Measurements from ENCODE around the gene BLCAP. TPM values are rescaled to one million over a fixed set of nuclear protein-coding genes. Genes with fewer than 3 reads are reported as not detected.

The BLCAP gene
- total and polyA plus RNA-seq, 2 experiments from 2014 or later: 62.2 to 64.8 TPM

DNA sequence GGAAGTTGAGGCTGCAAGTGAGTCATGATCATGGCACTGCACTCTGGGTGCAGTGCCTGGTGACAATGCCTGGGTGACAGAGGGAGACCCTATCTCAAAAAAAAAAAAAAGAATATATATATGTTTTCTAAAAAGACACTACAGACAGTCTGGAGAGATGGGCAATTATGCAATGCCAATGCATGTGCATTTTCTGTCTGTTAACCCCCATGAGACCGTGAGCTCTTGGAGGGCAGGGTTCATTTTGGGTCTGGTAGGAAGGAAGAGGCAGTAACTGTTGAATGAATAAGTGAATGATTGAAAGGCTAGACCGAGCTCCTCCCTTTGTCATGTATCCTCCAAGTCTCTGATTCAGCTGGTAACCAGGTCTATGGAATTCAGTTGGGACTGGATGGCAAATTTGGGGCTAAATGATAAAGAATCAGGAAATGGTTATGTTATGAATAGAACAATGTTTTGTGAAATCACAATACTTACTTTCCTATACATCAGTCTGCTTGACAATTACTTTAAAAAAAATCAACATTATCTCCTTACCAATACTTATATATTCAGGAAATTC, 5.6 kb upstream of the BLCAP start (continued):
- TF ChIP-seq, protein P1, sequence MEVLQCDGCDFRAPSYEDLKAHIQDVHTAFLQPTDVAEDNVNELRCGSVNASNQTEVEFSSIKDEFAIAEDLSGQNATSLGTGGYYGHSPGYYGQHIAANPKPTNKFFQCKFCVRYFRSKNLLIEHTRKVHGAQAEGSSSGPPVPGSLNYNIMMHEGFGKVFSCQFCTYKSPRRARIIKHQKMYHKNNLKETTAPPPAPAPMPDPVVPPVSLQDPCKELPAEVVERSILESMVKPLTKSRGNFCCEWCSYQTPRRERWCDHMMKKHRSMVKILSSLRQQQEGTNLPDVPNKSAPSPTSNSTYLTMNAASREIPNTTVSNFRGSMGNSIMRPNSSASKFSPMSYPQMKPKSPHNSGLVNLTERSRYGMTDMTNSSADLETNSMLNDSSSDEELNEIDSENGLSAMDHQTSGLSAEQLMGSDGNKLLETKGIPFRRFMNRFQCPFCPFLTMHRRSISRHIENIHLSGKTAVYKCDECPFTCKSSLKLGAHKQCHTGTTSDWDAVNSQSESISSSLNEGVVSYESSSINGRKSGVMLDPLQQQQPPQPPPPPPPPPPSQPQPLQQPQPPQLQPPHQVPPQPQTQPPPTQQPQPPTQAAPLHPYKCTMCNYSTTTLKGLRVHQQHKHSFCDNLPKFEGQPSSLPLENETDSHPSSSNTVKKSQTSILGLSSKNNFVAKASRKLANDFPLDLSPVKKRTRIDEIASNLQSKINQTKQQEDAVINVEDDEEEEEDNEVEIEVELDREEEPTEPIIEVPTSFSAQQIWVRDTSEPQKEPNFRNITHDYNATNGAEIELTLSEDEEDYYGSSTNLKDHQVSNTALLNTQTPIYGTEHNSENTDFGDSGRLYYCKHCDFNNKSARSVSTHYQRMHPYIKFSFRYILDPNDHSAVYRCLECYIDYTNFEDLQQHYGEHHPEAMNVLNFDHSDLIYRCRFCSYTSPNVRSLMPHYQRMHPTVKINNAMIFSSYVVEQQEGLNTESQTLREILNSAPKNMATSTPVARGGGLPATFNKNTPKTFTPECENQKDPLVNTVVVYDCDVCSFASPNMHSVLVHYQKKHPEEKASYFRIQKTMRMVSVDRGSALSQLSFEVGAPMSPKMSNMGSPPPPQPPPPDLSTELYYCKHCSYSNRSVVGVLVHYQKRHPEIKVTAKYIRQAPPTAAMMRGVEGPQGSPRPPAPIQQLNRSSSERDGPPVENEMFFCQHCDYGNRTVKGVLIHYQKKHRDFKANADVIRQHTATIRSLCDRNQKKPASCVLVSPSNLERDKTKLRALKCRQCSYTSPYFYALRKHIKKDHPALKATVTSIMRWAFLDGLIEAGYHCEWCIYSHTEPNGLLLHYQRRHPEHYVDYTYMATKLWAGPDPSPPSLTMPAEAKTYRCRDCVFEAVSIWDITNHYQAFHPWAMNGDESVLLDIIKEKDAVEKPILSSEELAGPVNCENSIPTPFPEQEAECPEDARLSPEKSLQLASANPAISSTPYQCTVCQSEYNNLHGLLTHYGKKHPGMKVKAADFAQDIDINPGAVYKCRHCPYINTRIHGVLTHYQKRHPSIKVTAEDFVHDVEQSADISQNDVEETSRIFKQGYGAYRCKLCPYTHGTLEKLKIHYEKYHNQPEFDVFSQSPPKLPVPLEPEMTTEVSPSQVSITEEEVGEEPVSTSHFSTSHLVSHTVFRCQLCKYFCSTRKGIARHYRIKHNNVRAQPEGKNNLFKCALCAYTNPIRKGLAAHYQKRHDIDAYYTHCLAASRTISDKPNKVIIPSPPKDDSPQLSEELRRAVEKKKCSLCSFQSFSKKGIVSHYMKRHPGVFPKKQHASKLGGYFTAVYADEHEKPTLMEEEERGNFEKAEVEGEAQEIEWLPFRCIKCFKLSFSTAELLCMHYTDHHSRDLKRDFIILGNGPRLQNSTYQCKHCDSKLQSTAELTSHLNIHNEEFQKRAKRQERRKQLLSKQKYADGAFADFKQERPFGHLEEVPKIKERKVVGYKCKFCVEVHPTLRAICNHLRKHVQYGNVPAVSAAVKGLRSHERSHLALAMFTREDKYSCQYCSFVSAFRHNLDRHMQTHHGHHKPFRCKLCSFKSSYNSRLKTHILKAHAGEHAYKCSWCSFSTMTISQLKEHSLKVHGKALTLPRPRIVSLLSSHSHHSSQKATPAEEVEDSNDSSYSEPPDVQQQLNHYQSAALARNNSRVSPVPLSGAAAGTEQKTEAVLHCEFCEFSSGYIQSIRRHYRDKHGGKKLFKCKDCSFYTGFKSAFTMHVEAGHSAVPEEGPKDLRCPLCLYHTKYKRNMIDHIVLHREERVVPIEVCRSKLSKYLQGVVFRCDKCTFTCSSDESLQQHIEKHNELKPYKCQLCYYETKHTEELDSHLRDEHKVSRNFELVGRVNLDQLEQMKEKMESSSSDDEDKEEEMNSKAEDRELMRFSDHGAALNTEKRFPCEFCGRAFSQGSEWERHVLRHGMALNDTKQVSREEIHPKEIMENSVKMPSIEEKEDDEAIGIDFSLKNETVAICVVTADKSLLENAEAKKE (CRISPR knock-in tag; IDR thresholded peaks at IDR 0.05): no peak
- no peak for TF ChIP-seq EZH2 (IDR thresholded peaks at IDR 0.05; ENCODE audit: low read depth, unreplicated experiment)
- TF ChIP-seq, protein P2, sequence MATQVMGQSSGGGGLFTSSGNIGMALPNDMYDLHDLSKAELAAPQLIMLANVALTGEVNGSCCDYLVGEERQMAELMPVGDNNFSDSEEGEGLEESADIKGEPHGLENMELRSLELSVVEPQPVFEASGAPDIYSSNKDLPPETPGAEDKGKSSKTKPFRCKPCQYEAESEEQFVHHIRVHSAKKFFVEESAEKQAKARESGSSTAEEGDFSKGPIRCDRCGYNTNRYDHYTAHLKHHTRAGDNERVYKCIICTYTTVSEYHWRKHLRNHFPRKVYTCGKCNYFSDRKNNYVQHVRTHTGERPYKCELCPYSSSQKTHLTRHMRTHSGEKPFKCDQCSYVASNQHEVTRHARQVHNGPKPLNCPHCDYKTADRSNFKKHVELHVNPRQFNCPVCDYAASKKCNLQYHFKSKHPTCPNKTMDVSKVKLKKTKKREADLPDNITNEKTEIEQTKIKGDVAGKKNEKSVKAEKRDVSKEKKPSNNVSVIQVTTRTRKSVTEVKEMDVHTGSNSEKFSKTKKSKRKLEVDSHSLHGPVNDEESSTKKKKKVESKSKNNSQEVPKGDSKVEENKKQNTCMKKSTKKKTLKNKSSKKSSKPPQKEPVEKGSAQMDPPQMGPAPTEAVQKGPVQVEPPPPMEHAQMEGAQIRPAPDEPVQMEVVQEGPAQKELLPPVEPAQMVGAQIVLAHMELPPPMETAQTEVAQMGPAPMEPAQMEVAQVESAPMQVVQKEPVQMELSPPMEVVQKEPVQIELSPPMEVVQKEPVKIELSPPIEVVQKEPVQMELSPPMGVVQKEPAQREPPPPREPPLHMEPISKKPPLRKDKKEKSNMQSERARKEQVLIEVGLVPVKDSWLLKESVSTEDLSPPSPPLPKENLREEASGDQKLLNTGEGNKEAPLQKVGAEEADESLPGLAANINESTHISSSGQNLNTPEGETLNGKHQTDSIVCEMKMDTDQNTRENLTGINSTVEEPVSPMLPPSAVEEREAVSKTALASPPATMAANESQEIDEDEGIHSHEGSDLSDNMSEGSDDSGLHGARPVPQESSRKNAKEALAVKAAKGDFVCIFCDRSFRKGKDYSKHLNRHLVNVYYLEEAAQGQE (IDR thresholded peaks at IDR 0.05; ENCODE audit: unreplicated experiment): no peak
- no peak for TF ChIP-seq ZNF331 (CRISPR knock-in tag; IDR thresholded peaks at IDR 0.05; ENCODE audit: low read depth)
- TF ChIP-seq, protein P3, sequence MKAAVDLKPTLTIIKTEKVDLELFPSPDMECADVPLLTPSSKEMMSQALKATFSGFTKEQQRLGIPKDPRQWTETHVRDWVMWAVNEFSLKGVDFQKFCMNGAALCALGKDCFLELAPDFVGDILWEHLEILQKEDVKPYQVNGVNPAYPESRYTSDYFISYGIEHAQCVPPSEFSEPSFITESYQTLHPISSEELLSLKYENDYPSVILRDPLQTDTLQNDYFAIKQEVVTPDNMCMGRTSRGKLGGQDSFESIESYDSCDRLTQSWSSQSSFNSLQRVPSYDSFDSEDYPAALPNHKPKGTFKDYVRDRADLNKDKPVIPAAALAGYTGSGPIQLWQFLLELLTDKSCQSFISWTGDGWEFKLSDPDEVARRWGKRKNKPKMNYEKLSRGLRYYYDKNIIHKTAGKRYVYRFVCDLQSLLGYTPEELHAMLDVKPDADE (IDR thresholded peaks at IDR 0.05): no peak

Data from GM23338 (cell line).